Erythroblast (primary cell): Measurements from ENCODE around the gene RNF114.

Experiments used
- GATA1 ChIP-seq: IDR thresholded peaks from 2 replicates; pipeline ENCODE4 v1.6.1; 2011; ENCODE audit warnings: low read depth, mild to moderate bottlenecking, control low read depth, low read length, moderate library complexity
- POLR2A ChIP-seq: IDR thresholded peaks from 2 replicates; pipeline ENCODE4 v1.6.1; 2011; ENCODE audit warnings: mild to moderate bottlenecking, low read length

- no peak for TF ChIP-seq POLR2A
- no peak for TF ChIP-seq GATA1
These were observed 37.8 kb downstream of the RNF114 start for GRCh38 chr20:49973981-49974380.
